Renal cortical epithelial cell (primary cell): ENCODE measurements around the gene TANGO2. TPM values are rescaled to one million over a fixed set of nuclear protein-coding genes. Genes with fewer than 3 reads are reported as not detected.
A peak's percentile ranks its signal among the peaks of the same experiment; 100 is the strongest.

Source experiments
- DNase-seq: peaks from one replicate; pipeline ENCODE4 v3.0.0-alpha.2; 2011; ENCODE audit warnings: low read depth
- total RNA-seq: library from RNA; depleted of rRNA; stranded (reverse); fragments of >200 nt; gene quantifications from 2 replicates; pipeline ENCODE4 v1.2.3, GENCODE V29; 2014

TANGO2 gene
- total RNA-seq, 1 donor from 2014 or later = 34.9 TPM

- DNase-seq = no peak
Observed at GRCh38 chr22:20011993-20012740, 8.7 kb upstream of the TANGO2 start.

- no peak for DNase-seq
Observed at GRCh38 chr22:20012741-20013331, 8.1 kb upstream of the TANGO2 start.

GRCh38 chr22:20013382-20013871, 7.5 kb upstream of the TANGO2 start:
- DNase-seq = no peak

GRCh38 chr22:20014526-20015186, 6.3 kb upstream of the TANGO2 start:
- DNase-seq = no peak

- DNase-seq = no peak
Observed at GRCh38 chr22:20015187-20015625, 5.7 kb upstream of the TANGO2 start.

GRCh38 chr22:20015971-20016733, 4.8 kb upstream of the TANGO2 start:
- no peak for DNase-seq

GRCh38 chr22:20016734-20017621, 3.9 kb upstream of the TANGO2 start, which contains the start of gene ARVCF:
TSS of gene ARVCF (minus strand) at chr22:20016823. CDS start at chr22:19990794, 26,029 bp downstream.
- peak; percentile 43 for DNase-seq

GRCh38 chr22:20017622-20017958, 3.3 kb upstream of the TANGO2 start:
- no peak for DNase-seq

- no peak for DNase-seq
Observed at GRCh38 chr22:20018001-20018400, 2.9 kb upstream of the TANGO2 start.

GRCh38 chr22:20019661-20020532, 1.0 kb upstream of the TANGO2 start:
- DNase-seq = no peak

GRCh38 chr22:20021196-20022181, 579 bp downstream of the TANGO2 start:
- peak; percentile 50 for DNase-seq

- no peak for DNase-seq
Observed at GRCh38 chr22:20022231-20022977, 1.5 kb downstream of the TANGO2 start.

GRCh38 chr22:20022978-20023613, 2.2 kb downstream of the TANGO2 start:
- DNase-seq = no peak

- DNase-seq = no peak
Observed at GRCh38 chr22:20024225-20024624, 3.3 kb downstream of the TANGO2 start.

- DNase-seq = no peak
Observed at GRCh38 chr22:20024650-20025397, 3.9 kb downstream of the TANGO2 start.

GRCh38 chr22:20025401-20026203, 4.7 kb downstream of the TANGO2 start:
- DNase-seq = no peak
